Erythroblast (primary cell): ENCODE data around the gene UNC93A.
A peak's percentile ranks its signal among the peaks of the same experiment; 100 is the strongest.
"Not testable (repeated sequence)": the region's sequence is repeated elsewhere in the genome, so short reads cannot be mapped to it uniquely, and the experiment has no call there.

ENCODE experiments used
- DNase-seq, 2 experiments: peaks; one replicate each; lab custom pipeline; 2025; lab: John Stamatoyannopoulos, UW
- GATA1 ChIP-seq: IDR thresholded peaks from 2 replicates; pipeline ENCODE4 v1.6.1; 2011; ENCODE audit warnings: low read depth, mild to moderate bottlenecking, control low read depth, low read length, moderate library complexity
- POLR2A ChIP-seq: IDR thresholded peaks from 2 replicates; pipeline ENCODE4 v1.6.1; 2011; ENCODE audit warnings: mild to moderate bottlenecking, low read length

UNC93A gene

DNA sequence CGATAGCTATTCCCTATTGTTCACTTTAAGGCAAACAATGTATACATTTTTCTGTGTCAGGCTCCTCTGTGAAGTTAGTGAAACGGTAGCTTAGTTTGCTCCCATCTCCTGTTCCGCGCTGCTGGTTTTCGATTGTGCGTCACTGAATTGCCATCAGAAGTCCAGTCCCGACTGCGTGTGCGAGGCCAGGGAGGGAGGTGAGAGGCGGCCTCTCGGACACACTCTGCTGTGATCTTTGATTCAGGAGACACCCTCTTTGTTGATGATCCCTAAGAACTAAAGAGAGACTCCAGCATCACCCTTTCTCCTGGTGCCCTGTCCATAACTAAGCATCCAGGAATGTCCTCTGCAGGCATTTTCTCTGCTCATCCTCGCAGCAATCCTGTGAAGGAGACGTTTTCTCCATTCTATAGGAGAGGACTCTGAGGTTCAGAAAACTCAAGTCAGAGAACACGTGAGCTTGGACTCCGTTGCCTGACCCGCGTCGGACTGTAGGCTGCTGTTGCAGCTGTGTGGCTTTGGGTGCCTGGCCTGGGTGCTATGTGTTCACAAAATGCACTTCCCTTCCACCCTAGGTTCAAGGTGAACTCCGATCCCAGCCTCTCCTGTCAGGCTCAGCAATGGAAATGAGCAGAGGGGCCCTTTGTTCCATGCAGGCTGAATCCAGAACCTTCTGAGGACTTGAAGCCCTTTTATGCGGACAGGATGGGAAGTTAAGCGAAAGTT, 24.1 kb upstream of the UNC93A start:
- TF ChIP-seq GATA1 (no peak), POLR2A (no peak)
- DNase-seq: no peak

DNA sequence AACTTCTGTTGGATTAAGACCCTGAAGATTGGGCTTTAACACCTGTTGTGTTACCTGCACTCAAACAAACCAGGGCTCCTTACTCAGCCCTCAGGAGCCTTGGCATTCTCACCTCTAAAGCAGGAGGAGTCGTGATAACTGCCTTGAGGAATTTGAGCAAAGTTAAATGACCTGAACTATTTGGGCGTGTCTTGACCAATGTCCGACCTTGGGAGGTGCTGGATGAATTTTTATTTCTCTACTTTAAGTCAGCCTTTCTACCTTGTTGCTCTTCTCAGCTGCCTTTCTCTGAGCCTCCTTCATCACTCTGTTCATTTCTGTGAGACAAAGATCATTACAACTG, 23.6 kb upstream of the UNC93A start:
- not testable (repeated sequence) for DNase-seq

- no peak for DNase-seq
- TF ChIP-seq POLR2A: no peak
Measured at GRCh38 chr6:167267921-167268401, 23.2 kb upstream of the UNC93A start.

DNA sequence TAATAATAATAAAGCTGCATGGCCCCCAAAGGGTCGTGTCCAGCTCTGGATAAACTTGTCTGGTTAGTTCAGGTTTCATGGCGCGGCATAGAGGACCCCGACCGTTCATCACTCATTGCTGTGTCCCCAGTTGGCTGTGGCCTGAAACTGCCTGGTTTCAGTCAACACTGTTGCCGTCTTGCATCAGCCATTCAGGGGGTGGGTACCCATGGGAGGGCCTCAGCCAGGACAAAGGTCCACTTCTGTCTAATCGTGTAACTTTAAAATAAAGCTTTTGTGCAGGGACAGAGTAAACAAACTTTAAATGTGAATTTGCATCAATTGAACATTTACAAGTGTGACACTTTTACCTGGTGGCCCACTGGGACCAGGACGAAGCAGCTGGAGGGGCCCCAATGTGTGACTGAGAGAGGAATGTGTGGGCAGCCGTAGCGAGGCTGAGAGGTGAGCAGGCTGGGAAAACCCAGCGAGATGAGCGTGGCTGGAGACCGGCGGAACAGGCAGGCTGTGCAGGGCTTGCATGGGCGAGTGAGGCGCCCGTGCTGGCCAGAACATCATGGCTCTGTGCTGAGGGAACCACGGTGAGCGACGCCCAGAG, 22.3 kb upstream of the UNC93A start:
- TF ChIP-seq GATA1 (no peak), POLR2A (no peak)
- DNase-seq: peak in 1 of 2 experiments; percentile 7

DNA sequence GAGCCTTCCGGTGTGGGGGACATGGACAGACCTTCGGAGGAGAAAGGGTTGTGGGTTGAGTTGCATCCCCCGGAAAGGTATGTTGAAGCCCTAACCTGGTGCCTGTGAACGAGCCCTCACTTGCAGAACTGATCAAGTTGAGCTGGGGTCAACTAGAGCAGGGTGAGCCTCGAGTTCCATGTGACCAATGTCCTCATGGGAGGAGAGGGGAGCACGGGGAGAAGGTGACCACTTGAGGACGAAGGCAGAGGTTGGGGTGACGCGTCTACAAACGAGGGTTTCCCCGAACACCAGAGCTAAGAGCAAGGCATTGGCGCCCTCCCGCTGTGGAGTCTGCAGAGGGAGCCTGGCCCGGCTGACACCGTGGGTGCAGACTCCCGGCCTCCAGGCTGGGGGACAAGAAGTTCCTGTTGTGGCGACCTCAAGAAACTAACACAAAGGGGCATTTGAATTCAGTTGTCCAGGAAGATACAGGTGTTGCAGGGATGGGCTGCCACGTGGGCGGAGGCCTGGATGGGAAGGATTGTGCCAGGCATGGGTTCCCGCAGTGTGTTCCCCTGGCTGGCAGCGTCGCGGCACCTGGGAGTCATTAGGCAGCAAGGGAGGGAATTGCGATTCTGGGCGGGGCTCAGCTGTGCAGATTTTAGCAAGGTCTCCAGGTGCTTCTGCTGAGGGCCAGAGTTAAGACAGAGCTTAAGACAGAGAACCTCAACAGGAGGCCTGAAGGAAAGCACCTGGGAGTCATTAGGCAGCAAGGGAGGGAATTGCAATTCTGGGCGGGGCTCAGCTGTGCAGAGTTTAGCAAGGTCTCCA, 20.4 kb upstream of the UNC93A start:
- no peak for TF ChIP-seq POLR2A
- TF ChIP-seq GATA1: no peak

GRCh38 chr6:167272151-167272550, 19.0 kb upstream of the UNC93A start:
- no peak for TF ChIP-seq GATA1
- TF ChIP-seq POLR2A: no peak
- no peak for DNase-seq

More for the DNA sequence above, 20.4 kb upstream of the UNC93A start:
- DNase-seq: no peak

DNA sequence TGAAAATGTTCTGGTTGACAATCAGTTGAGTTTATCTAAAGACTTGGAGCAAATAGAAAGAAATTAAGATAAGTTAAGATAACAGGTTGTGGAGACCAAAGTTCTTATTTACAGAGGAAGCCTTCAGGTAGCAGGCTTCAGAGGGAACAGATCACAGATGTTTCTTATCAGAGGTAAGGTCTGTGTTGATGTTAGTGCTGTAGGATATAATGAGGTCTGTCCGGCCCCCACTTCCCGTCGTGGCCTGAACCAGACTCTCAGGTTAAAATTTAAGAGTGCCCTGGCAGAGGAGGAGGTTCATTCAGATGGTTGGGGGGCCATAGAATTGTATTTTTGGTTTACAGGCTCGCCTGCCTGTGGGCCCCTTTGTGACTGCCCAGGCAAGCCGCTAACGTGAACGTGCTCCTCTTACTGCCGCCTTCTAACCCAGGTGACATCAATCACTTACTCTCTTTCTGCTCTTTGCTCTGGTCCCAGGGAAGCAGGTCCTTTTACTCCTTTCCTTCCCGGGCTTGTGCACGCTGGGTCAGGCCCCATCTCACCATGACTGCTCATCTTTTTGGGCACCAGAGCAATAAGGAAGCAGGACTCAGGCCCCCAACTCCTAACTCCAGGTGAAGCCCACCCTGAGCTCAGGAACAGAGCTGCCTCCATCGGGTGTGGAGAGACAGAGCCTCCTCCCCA, 18.3 kb upstream of the UNC93A start:
- DNase-seq: no peak
- TF ChIP-seq POLR2A (no peak), GATA1 (no peak)

- TF ChIP-seq GATA1: no peak
- no peak for TF ChIP-seq POLR2A
- no peak for DNase-seq
Measured at GRCh38 chr6:167274270-167274669, 16.8 kb upstream of the UNC93A start.

DNA sequence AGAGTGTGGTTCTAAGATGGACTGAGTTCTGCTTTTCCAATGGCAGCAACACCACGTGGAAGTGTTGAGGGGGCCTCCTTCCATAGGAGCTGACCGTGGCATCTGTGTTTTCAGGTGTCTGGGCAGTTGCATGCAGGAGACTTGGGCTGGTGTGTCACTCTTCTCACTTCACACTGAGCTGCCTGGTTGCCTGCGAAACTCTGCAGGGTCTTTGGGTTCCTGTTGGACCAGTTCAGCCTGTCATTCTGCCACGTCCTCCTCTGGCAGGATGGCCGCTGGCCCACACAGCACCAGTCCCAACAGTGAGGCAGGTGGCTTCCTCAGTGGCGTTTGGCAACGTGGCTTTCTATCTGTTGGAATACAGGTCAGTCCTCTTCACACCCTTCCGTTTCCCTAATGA, 16.1 kb upstream of the UNC93A start:
- no peak for TF ChIP-seq GATA1
- TF ChIP-seq POLR2A: no peak
- no peak for DNase-seq

DNA sequence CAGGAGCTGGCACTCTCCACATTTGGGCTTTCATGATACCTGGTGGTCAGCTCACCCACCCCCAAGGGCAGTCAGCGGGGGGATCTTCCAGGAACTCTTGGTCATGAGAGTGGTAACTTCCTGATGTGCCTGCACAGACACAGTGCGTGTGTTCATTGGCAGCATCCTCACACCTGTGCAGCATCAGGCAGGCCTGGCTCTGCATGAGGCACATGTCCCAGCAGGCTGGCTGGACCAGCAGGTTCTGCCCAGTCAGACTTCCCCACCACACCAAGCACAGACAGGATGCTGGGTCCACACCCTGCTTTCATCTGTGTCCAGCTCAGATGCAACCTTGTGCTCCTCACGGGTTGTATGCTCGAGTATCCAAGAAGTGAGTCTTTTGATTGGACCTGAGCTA, 15.7 kb upstream of the UNC93A start:
- TF ChIP-seq GATA1 (no peak), POLR2A (no peak)

DNA sequence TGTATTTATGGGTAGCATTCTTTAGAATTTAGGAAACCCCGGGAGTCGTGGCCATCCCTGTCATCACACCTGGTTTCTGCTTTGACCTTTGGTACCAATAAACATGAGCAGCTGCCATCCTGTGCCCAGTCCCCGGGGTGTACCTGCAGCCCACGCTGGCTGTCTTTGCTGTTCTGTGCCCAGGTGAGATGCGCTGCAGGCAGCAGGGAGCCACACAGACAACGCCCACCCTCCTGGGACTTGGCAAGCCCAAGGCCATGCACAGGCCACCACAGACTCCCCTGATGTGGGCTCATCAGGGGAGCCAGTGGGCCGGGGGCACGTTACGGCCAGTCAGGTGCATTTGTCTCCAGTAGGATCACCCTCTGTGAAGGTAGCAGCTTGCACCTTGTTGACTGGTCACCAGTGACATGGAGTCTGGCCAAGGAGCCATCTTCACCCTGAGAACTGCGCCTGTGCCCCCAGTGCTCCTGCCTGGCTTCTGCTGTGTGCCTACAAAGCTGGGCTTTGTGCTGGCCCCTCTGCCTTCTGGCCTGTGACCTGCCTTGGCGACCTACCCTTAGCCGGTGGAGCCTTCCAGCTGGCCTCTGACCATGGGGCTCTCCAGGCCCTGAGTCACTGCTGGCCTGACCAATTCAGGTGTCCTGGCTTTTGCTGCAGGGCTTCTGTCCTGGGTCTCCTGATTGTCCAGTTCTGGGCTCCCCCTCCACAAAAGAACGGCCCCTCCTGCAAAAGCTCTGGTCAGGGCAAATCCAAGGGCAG, 14.2 kb upstream of the UNC93A start:
- no peak for DNase-seq
- no peak for TF ChIP-seq GATA1
- TF ChIP-seq POLR2A: no peak

More for the DNA sequence above, 15.7 kb upstream of the UNC93A start:
- no peak for DNase-seq

DNA sequence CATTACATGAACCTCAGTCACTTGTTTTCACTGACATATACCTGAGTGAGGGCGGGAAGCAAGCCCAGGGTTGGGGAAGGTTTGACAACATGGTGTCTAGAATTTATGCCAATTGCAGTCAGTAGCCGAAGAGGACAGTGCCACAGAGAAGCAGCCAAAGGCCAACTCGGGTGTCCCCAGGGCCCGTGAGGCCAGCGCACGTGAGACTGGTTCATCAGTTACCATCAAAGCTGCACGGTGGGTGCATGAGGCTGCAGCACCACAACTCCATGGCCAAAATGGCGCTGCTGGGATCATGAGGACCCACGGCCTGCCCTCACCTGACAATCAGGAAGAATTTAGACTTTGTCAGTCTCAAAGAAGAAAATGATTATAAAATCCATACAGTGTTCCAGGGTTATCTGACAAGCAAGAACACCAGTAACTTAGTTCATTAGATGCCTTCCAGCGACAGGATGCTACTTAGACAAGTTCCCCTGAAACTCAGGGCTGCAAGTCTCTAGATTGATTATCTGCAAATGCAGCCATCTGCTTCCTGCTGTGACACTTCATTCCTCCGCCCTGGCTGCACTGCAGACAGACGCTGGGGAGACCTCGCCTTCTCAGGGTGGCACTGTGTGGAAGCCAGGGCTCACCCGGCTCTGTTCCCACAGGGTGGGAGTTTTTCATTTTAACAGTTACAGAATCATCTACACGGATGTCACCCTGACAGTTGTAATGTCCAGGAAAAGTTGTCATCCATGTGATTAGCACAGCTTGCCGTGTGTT, 12.8 kb upstream of the UNC93A start:
- not testable (repeated sequence) for DNase-seq

- no peak for DNase-seq
- TF ChIP-seq POLR2A (no peak), GATA1 (no peak)
Measured at GRCh38 chr6:167279766-167280446, 11.2 kb upstream of the UNC93A start.

- not testable (repeated sequence) for DNase-seq
Measured at GRCh38 chr6:167280466-167280865, 10.6 kb upstream of the UNC93A start.
